ENCODE results near the gene ALX1.
A peak's percentile ranks its signal among the peaks of the same experiment; 100 is the strongest.

Gene ALX1

DNA sequence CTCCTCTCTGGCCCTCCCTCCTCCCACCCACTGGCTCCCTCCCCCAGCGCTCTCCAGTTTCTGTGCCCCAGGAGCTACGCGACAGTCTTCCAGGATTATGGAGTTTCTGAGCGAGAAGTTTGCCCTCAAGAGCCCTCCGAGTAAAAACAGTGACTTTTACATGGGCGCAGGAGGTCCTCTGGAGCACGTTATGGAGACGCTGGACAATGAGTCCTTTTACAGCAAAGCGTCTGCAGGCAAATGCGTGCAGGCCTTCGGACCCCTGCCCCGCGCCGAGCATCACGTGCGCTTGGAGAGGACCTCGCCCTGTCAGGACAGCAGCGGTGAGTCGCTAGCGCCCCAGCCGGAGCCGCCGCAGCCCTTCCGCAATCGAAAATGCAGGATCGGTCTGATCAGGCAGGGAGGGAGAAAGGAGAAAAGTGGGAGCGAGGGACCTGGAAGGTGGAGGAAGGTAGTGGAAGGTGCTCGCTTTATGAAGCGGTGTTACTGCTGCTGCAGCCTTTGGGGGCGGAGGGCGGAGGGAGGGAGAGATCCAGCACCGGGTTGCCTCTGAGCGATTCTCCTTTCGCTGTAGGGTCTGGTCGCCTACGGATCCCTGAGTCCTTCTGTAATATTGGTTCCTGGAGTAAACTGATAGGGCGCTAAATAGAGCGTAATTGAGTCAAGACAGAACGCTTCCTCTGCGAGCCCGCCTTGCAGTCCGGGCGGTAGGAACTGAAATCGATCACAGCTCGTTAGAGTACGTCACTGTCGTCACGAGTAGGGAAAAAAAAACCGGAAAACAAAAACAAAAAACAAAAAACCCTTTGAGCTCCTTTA is at the start of gene ALX1:
TSS of gene ALX1 (plus strand) at position 56 of the 819 bp plus-strand sequence. CDS start at position 98, 42 bp downstream.
- peak; percentile 93 for DNase-seq (ENCODE audit: low read depth, low spot score)

DNA sequence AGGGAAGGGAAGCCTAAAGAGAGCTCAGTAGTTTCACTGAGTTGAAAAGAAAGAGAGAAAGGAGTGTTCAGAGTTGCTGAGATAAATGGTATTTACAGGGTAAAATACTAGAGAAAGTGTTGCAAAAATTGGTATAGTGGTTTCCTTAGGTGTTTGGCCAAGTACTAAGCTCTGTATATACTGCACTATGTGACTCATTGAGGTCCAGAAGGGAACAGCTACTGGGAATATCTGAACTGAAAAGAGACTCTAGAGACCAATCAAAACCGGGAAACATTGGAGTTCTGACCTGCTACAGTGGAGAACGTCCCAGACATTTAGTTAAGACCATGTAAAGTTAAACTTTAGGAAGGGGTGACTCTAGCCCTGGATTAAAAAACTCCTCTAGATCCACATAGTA is 42.7 kb upstream of the ALX1 start:
- no peak for DNase-seq (ENCODE audit: low read depth, low spot score)

DNA sequence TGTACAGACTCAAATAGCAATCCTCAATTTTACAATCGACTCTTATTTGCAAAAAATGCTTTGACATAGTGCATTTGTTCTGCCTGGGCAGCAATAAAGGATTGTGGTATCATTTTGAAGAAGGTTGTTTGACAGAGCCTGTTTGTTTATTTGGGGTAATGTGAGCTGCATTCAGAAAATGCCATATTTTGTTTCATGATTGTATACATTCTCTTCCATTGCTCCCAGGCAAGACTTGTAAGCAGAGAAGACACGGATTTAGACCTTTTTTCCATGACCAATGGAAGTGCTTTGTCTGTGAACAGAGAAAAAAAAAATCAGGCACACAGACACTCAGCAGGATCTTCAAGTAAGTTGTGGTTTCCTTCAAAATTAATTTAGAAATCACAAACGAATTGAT is 35.5 kb upstream of the ALX1 start:
- DNase-seq (ENCODE audit: low read depth, low spot score): no peak

DNA sequence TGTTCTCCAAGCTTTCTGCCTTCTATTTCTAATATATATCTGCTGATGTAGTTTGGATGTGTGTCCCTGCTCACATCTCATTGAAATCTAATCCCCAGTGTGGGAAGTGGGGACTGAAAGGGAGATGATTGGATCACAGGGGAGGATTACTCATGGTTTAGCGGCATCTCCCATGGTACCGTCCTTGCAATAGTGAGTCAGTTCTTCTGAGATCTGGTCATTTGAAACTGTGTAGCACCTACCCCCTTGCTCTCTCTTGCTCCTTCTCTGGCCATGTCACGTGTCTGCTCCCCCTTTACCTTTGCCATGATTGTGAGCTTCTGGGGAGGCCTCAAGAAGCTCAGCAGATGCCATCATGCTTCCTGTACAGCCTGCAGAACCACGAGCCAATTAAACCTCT is 26.2 kb upstream of the ALX1 start:
- no peak for DNase-seq (ENCODE audit: low read depth, low spot score)

DNA sequence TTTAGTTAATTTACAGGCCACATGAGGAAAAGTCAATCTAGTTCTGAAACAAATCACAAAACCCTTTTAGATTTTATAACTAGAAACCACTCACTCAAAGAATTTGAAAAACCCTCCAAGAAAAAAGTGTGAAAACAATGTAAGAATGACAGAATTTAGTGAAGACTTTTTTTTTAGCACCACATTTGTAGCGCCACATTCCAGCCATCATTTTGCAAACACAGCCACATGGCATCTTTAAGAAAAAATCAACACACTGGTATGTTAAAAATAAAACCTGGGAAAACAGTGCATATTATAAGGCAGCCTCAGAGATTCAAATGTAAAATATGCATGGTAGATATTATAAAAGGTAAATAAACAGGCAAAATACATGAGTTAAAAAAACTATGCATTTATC is 22.3 kb upstream of the ALX1 start:
- DNase-seq (ENCODE audit: low read depth, low spot score): no peak

DNA sequence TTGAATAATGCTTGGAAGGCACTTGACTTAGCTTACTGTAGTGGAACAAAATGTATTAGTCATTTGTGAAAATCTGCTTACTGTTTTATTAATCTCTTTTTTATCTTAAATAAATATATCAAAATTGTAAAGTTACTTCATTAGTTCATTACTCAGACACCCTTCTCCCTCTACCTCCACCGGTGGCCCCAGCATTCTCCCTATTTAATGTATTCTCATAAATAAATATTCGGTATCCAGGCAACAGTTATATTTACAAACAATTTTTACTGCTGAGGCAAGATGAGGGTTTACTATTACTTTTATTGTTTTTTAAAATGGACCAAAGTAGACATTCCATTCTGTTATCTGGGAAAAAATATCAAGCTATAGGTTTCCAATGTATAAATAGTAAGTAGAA is 19.6 kb upstream of the ALX1 start:
- DNase-seq (ENCODE audit: low read depth, low spot score): no peak

DNA sequence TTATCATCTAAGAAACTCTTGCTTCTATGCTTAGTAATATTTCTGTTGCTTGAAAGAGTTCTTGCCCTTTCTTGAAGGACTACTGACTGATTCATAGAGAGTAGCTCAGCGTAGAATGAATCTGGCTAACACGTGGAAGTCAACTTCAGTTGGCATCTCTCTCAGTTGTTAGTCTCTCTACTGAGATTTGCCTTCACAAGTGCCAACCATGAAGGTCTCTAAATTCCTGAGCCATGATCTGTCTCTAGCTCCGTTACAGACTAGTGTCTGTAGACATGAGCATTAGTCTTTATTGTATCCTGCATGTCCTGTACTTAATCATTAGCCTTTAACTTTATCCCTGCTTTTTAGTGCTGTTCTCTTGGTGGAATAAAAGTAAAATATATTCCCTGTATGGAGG is 19.1 kb upstream of the ALX1 start:
- no peak for DNase-seq (ENCODE audit: low read depth, low spot score)

DNA sequence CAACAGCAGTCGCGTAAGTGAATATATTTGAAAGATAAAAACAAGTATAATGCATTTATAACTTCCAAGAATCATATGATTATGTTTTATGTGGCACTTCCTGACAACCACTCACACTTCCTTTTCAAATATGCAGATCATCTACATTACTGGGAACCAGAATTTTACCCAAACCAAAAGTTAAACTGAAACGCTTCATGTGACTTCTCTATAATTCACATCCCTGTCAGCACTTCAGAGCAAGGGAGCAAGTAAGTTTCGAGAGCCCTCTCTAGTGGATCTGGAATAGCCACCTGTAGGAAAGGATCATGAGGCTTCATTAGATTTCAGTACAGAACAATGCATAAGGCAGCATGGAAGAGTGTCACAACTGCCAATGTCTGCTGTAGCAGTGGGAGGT is 13.7 kb upstream of the ALX1 start:
- DNase-seq (ENCODE audit: low read depth, low spot score): no peak

DNA sequence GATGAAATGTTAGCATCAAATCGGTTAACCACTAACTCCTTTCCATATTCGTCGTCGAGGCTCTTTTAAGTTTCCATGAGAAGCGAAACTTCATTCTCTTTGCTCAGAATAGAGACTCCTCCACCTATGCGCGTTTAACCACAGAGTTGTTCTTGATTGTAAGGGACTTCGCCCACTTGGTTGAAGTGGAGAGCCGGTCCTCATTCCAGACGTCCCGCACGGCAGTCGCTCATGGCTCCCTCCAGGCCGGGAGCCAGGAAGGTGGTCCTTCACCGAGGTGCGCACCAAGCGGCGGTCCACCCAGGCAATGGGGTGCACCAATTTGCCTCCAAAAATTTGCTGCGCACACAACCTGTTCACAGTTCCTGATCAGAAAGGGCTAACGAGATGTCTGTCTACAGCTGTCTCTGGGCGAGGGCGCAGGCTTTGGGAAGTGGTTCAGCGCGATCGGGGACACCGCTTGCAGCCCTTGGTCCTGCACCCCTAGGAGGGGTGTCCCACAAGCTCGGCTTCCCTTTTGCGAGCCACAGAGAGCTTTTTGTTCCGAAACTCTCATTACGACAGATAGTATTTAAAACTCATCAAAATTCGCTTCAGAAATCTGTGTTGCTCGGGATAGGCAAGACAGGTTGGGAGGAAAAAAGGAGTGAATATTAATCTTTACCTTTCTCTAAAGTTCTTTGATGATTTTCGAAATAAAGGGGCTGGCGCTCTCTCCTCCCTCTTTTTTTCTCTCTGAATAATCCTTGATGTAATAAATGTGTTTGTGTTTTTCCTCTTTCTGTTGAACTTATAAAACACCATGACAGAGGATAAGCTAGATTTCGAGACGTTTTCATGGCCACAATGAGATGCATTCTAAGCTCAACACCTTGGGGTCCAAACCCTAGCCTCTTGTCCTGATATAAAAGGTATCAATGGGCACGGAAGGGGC is 6.4 kb upstream of the ALX1 start:
- DNase-seq (ENCODE audit: low read depth, low spot score): no peak

DNA sequence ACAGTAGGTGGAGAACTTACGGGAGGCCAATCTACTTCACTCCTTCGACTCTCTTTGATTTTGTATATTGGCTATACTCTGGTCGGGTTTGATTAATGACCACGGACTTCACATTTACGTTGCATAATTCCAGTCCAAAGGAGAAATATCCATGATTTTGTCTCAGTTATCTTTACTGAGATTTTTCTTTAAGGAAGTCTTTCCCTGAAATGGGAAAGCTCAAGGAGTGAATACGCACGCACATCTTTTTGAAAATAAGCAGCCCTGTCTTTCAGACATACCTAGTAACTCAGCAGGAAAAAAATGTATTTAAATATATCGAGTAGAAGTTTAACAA is 5.7 kb upstream of the ALX1 start:
- DNase-seq (ENCODE audit: low read depth, low spot score): no peak

DNA sequence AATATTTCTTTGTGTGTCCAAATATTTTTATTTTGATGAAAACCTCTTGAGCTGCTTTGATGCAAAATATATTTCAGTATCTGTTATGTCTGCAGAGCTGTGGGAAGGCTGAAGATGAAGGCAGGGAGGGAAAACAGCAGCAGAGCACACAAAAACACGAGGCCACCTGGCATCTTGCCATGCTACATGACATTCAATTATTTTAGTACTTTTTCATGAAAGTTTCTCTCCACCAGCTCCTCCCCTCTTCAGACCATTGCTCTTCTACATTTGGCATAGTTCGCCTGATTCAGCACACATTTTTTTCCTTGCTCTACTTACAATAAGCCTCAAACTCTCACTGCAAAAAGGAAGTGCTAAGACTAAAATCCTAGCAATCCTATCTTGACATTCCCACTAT is 4.6 kb upstream of the ALX1 start:
- no peak for DNase-seq (ENCODE audit: low read depth, low spot score)

DNA sequence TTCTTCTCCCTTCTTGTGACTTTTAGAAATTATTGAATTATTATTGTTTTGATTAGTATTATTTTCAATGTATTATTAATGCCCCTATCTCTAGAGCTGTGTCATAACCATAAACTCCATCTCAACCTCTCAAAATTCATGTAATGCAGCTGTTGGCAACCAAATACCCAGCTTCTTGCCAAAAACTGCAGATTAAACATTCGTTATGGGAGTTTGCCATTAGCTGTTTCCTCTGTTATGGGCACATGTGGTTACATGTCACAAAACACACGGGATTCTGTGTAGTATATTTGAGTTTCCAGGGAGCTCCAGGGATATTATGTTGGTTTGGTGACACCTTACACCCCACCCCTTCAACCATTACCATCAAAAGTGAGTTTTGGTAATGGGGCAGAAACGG is 2.8 kb upstream of the ALX1 start:
- DNase-seq (ENCODE audit: low read depth, low spot score): no peak

DNA sequence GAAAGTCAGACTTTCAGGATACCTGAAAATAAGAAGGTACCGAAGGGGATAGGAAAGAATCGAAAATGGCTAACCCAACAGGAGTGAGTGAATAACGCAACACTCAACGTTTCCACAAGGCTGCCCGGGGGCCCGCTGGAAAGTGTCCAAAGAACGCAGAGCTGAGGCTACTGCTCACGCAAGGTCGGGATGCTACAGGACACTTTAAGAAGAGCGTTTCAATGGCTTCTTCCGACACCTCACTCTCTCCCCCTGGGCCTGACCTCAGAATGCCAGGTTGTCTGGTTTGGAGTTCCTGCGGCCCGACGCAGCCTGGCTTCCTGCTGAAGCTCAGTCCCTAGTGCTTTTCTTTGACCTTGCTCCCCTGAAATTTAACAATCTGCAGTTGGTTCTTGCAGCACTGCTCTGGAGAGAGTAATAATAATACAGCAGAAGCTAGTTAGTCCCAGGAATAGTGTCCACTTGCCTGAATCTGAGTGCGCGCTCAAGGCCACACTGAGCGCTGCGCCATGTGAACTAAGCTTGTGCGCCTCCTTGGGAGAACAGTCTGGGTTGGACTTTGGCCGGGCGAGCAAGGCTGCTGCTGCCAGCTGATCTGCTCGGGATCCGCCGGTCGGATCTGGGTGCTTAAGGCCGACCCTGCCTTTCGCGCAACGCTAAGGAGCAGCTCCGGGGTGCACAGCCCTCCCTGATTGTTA is 2.0 kb upstream of the ALX1 start:
- DNase-seq (ENCODE audit: low read depth, low spot score): no peak

DNA sequence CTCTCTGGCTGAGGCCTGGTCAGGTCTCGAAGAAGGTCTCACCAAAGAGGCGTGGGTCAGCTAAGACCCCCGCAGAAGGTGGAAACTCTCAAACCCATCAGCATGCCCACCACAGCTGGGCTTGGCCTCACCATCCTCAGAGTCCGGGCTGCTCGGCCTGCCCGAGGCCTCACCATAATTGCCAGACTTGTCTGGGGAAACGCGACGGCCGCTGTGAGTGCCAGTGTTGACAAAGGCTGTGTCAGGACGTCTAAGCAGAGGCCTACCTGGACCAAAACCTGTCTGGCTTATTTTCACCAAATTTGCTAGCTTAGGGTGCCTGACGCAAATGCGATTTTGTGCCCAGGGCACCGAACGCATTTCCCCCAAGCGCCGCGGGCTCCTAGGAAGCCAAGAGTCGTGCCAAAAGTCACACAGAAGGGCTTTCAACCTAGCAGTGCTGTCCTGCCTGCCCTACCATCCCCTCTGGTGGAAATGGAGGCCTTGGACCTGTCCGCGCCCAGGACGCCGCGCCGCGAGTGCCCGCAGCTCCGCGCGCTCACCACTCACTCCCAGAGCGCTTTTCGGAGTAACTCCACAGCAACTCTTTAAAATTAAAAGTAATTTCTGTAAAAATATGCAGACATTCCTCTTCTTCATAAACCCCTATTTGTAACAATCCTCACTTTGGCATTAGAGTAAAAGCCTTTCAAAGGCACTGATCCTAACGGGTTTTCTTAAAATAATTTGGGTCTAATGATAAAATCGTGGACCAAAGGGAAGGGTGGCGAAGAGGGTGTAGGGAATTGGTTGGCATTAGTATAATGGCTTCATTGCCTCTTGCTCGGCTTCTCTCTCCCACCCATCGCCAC is 1.2 kb upstream of the ALX1 start:
- DNase-seq (ENCODE audit: low read depth, low spot score): peak; percentile 33

DNA sequence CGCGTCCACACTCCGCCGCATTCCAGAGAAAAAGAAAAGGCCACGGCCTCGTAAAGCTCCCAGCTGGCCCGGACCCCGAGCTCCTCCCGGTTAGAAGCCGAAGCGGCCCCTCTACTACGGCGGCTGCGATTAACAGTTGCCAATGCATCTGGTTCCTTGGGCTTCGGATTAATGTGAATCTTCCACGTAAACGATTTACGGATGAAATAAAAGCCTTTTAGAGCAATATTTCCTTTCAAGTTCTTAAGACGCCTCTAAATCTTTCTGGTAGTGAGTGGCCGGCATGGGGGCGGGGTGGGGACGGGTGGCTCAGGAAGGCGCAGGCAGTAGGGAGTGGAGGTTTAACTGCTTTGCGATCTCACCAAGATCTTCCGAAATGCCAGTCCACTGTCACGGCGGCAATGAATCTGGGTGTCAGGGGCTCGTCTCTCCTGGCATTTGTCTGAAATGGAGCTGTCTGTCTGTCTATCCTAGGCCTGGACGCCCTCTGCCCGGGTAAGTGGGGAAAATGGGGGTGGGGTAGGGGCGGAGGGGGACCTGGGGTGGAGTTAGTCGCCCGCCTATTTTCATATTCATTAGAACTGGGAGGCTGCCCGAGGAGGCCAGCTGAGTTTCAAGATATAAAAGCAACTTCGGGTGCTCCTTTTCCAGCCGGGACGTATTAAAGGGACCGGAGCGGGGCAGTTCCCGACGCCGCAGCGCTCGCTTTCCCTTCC is 413 bp upstream of the ALX1 start:
- peak; percentile 64 for DNase-seq (ENCODE audit: low read depth, low spot score)

DNA sequence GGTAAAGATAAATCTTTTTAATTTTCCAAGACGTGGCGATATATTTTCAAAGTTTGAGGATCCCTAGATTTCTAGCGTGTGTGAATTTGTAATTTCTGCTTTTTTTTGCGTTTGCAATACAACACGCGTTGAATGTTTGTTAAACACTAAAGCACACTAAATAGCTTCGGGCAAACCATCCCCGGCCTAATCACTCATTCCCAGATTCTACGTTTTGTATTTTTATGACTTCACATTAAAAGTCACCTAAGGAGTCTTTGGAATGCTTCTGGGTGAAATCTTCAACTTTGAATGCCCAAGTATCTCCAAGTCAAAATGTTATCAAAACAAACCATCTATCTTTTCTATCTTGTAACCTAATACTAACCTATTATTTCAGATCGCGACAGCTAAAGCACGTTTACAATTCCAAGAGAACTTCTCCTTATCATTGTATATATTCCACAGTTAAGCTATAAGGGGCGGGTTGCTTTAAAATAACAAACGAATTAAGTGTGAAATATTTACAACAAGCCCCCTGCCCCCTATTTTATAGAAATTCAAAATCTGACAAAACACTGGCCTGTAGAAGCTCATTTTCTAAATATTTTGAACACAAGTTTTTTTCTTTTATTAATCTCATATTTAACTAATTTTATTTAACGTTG is 1.1 kb downstream of the ALX1 start:
- DNase-seq (ENCODE audit: low read depth, low spot score): no peak

DNA sequence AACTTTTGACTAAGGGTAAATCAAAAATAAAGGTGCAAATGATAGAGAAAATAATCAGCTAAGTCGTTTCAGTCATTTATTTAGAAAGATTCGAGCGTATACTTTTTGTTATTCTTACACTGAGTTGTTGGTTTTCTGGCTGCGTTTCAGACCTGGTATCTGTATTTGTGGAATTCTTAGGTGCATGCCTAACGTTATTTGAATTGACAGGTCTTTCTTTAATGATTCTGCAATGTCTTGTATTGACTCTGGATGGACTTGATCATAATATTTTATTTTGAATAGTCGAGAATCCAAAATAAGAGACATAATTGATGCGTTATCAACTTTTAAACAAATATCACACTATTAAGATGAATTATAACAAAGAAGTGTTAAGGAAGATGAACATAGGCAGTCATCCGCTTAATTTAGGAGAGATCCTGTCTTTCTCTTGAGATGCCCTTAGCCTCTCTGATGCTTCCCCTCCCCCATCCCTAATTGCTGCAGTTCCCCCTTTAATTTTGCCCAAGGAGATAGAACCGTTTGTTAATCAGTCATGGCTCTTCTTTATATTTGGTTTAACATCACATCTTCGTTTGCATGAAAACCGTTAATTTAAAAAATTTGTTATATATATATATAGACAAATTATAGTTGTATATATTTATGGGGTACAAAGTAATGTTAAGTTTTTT is 1.8 kb downstream of the ALX1 start:
- no peak for DNase-seq (ENCODE audit: low read depth, low spot score)

DNA sequence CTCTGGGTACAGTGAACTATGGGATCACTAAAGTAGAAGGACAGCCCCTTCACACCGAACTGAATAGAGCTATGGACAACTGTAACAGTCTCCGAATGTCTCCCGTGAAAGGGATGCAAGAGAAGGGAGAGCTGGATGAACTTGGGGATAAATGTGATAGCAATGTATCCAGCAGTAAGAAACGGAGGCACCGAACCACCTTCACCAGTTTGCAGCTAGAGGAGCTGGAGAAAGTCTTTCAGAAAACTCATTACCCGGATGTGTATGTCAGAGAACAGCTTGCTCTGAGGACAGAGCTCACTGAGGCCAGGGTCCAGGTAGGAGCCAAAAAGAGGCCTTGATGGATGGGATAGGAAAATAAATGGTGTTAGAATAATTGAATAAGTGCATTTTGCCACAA is 3.5 kb downstream of the ALX1 start:
- no peak for DNase-seq (ENCODE audit: low read depth, low spot score)

DNA sequence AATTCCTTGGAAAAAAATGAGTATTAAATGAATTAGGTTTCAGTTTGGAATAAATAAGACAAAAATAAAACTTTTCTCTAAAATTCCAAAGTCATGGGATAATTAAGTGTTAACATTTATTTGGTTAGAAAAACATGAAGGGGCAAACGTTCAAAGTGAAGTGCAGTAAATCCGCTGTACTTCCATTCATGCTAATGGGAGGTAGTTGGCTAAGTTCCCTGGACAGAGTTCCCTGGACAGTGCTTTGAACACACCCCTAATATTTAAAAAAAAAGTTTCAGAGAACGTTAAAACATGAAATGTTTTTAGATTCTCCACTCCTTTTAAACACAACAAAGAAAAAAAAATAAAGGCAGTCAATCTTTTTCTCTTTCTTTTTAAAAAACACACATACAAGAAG is 16.3 kb downstream of the ALX1 start:
- DNase-seq (ENCODE audit: low read depth, low spot score): no peak

DNA sequence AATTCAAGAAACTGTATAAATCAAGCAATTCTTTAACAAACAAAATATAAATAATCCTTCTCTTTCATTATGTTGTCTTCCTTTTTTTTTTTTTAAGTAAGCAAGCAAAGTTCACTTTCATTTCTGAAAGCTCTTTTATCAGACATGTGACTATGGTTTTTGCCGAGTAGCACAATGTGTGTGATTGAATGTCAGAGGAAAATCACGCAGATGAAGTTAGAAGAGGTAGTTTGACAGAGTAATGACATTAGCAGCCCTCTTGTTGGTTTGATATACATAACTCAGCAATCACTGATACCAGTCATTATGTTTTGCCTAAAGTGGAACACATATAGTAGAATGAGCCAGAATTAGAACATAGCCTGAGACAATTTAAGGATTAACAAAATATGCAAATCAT is 19.0 kb downstream of the ALX1 start:
- no peak for DNase-seq (ENCODE audit: low read depth, low spot score)

All from ELF-1 (cell line).